ENCODE results near the gene MRPL23.

Gene MRPL23

DNA sequence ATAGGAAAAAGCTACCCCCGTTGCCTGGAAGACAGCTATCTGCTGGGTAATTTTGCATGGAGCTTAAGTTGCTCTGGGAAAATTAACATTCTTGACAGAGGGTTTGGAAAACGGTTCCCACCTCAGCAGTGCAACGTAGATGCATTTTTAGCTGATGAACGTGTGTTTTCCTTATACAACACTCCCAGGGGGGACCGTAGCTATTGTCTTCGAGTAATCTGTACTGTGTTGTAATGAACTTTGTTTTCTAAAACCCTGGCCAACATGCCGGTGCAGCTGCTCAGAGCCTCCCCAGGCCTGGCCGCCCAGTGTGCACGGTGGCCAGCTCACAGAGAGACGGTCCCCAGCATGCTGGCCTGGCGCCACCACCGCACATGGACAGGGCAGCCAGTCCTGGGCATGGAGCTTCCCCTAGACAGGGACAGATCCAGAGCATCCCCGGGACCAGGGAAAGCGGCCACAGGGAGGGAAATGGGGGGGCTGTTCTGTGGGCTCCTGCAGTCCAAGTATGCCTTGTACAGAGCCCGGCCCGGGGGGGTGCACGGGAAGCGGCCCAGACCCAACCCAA, 25.5 kb upstream of the MRPL23 start:
- no peak for DNase-seq (ENCODE audit: low read depth)

GRCh38 chr11:1922481-1923081, 24.6 kb upstream of the MRPL23 start:
- no peak for DNase-seq (ENCODE audit: low read depth)

DNA sequence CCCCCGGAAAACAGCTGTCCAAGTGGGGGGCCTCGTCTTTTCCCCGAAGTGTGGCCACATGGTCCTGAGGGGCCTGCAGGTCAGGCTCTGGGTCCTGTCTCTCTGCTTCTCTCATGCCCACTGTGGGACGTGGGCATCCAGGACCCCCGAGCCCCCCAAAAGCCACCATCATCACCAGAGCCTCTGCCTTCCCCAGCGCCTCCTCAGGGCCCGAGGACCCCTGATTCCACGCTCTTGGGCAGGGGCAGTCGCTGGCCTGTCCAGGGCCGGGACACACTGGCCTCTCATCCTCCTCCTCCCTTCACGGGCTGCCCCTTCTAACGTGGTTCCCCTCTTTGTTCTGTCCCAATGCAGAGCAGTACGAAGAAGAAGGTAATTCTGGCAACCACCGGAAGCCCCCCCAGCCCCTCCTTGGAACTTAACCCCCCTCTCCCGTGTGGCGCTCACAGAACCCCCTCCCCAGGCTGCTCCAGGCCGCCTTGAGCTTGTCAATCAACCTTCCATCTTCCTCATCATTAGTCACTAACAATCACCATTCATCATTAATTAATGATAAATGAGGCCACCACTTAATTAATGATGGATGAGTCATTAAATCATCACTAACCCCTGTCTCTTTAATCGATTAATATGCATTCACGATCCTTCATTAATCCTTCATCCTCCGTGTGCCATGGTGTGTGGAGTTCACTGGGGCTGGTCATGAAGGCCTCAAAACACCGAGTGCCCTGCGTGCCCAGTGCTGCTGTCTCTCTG, 23.8 kb upstream of the MRPL23 start:
- no peak for DNase-seq (ENCODE audit: low read depth)

DNA sequence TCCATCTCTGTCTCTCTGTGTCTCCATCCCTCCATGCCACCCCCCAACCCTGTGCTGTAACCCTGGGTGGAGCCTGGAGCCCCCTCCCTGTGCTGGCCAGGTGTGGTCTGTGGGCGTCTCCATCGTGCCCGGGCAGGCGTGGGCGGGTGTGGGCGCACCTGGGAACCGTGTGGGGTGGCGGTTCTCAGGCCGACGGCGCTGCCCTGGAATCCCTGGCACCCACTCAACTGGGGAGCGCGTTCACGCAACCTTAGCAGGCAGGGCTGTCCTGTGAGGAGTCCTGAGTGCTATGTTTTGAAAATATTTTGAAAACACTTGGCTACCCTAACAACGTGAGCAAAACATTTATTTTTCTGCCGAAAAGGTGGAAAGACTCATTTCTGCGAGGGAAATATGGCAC, 23.0 kb upstream of the MRPL23 start:
- DNase-seq (ENCODE audit: low read depth) = no peak

DNA sequence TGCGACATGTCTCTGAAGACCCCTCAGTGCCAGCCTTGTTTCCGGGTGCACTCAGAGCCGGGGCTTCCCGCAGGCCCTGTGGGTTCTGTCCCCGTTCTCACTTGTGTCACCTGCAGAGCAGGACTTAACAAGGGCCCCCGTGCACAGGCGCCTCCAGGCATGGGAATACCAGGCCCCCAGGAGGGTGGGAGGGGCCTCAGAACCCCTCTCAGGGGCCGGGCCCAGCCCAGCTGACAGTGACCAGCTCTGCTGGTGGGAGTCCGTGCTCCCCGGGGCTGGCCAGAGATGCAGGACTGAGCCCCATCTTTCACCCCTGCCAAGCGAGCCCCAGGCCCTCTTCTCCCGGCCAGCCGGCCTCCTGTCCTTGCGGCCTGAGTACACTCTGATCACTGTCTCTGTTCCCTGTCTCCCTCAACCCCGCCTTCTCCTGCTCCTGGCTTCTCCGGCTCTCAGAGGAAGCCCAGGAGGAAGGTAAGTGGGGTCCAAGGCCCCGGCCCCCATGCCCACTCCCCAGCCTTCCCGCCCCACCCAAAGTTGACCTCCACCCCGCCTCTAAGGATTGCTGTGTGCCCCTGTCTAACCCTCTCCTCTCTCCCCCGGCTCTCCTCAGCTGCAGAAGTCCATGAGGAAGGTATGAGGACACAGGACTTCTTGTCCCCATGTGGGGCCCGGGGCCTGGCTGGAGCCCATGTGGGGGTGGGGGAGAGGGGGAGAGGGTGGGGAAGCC, 22.3 kb upstream of the MRPL23 start:
- DNase-seq (ENCODE audit: low read depth) = no peak

GRCh38 chr11:1925373-1926155, 21.6 kb upstream of the MRPL23 start:
- no peak for DNase-seq (ENCODE audit: low read depth)

DNA sequence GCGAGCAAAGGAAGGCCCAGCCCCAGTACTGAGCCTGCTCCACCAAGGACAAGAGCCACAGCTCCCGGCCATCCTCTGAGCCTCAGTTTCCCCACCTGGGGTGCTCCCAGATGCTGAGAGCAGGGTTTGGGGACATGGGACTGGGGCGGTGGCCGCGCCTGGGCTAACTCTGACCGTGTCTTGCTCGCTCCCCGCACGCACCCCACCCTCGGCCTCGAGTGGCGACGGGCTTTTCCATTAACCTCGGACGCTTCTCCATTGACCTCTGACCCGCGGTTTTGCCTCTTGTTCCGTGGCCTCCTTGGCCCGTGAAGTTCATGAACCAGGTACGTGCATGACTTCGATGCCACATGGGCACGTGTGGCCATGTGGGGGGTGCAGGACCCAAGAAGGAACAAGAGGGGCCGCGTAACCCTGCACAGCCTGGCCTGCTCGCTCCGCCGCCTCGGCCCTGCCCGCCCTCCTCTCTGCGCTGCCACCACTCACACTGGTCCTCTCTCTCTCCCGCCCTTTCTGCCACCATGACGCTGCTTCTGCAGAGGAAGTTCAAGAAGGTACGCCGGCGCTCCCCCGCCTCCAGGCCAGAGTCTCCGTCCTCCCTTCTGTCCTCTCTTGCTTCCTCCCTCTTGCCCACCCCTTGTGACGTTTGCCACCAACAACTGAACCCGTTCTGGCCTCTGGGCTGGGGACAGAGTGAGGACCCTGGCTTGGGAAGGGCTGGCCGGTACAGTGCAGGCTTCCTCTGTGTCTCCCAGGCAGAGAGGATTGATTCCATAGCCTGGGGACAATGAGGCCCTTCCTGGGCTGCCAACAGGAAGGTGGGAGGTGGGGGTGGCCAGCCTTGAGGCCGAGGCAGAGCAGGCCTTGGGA, 20.7 kb upstream of the MRPL23 start:
- DNase-seq (ENCODE audit: low read depth) = no peak

GRCh38 chr11:1927026-1927847, 19.9 kb upstream of the MRPL23 start:
- DNase-seq (ENCODE audit: low read depth) = no peak

GRCh38 chr11:1927848-1928469, 19.2 kb upstream of the MRPL23 start:
- DNase-seq (ENCODE audit: low read depth) = no peak

- DNase-seq (ENCODE audit: low read depth) = no peak
Measured at GRCh38 chr11:1928470-1928890, 18.7 kb upstream of the MRPL23 start.

DNA sequence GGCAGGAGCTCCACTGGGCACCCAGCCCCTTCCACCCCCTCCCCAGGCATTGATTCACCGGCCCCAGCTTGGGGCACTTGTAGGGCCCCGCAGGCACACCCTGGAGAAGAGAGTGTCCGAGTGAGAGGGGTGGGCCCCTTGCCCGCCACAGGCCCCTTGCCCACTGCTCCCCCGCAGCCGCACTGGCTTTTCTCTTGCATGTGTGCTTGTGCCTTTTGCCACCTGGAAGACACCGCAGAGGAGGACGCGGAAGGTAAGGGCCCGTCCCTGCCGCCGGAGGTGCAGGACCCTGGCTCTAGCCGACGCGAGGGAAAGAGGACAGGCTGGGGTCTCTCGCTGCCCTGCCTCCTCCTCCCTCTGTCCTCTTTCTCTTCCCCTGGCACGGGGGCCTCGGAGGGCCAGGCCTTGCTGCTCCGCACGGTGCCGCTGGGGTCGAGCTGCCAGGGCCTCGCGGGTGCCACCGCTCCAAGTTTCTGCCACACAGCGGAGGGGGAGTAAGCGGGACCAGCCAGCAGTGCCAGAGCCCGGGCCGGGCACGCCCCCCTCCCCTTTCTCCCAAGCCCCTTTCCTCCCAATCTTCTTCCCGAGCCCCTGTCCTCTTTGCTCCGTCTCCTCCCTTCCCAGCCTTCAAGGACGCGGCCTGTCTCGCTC, 18.1 kb upstream of the MRPL23 start:
- no peak for DNase-seq (ENCODE audit: low read depth)

DNA sequence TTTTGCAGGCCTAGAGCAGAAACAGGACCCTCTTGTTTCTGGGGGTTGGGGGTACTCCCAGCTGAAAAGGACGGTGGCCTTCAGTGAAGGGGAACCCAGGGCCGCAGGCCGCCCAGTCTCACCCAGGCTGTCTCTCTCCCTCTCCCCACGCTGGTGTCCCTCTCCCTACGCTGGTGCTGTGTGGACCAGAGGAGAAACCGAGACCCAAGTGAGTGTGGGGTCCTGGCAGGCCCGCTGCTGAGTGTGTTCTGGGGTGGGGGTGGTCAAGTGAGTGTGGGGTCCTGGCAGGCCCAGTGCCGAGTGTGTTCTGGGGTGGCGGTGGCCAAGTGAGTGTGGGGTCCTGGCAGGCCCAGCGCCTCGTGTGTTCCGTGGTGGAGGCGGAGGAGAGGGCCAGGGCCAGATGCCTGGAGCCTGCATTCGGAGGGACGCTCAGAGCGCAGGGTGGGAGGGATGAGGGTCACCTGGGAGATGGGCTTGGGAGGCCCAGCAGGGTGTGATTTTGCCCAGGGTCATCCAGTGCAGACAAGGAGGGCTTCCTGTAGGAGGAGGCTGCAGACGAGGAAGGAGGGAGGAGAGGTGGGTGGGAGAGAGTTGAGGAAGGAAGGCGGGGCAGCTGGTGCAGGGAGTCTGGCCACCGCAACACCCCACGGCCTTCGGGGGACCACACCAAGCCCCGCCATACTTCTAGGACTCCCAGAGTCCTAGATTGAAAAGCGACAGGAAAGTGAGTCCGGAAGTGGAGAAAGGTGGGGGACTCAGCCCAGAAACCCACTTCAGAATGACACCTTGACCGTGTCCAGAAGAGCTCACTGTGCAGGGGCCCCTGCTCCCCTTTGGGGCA, 17.3 kb upstream of the MRPL23 start:
- DNase-seq (ENCODE audit: low read depth) = no peak

DNA sequence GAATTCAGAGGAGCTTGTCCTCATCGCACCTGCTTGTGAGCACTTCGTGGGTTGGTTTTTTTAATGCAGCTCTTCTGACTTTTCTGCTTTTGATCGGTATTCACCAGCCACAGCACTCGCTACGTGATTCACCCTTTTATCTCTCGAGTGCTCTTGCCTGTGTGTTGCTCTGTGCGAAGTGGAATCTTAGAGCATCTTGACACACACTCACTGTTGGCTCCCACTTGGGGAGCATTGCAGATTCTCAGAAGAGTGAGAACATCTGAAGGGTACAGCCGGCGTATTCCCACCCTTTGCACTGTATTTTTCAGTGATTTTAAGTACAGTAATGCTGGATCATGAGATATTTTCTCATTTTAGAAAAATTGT, 16.7 kb upstream of the MRPL23 start:
- no peak for DNase-seq (ENCODE audit: low read depth)

DNA sequence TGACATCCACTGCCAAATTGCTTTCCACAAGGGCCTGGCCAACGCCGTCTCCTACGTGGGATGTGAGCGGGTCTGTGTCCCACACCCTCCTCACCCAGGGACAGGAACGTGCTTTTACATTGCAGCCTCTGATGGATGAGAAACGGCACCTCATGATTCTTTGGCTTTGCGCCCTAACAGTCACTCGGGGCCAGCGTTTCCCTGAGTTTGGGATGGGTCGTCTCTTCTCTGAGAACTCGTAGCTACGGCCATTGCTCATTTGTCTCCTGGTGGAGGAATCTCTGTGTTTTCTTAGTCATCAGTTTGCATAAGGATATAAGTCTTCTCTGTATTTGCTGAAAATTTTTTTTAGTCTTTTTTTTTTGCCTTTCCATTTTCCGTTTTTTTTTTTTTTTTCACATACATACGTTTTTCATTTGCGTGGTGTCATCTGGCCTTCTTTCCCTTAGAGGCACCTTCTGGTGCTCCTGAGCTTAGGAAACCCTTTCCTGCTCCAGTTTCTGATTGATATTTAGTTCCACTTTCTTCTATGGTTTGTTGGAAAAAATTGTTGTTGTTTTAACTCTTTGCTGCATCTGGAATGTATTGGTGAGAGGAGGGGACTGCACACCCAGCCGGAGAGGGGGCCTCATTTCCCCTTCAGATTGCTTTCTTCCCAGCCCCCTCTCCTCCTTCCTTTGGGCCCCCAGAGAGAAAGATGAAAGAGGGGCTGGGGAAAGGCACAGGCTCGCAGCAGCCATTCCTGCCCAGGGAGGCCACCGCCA, 15.6 kb upstream of the MRPL23 start:
- DNase-seq (ENCODE audit: low read depth) = no peak

- DNase-seq (ENCODE audit: low read depth) = no peak
Measured at GRCh38 chr11:1932105-1932480, 15.0 kb upstream of the MRPL23 start.

DNA sequence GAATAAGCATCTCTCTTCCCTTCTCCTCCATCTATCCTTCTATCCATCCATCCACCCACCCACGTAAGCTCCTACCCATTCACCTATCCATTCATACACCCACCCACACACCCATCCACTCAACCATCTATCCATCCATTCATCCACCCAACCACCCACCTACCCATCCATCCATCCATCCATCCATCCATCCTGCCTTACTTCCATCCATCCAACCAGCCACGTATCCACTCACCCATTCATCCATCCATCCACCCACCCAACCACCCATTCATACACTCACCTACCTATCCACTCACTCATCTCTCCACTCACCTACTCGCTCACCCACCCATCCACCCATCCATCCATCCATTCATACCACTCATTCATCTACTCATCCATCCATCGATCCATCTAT, 14.5 kb upstream of the MRPL23 start:
- DNase-seq (ENCODE audit: low read depth) = no peak

Measured in ELR (cell line).